GM10266 (cell line): ENCODE data around the gene C14orf132.

Source experiments
- DNase-seq: peaks from one replicate; pipeline ENCODE4 v3.0.0; 2012; ENCODE audit errors: extremely low spot score
- CTCF ChIP-seq: IDR thresholded peaks from 2 replicates; pipeline ENCODE4 v1.5.1; 2012; ENCODE audit warnings: mild to moderate bottlenecking, low read depth; ENCODE audit not compliant: control insufficient read depth, insufficient read depth; ENCODE audit errors: missing control alignments

The C14orf132 gene

GRCh38 chr14:96029089-96029645, 10.0 kb upstream of the C14orf132 start:
- no peak for TF ChIP-seq CTCF
- DNase-seq: no peak

- DNase-seq: no peak
- no peak for TF ChIP-seq CTCF
These were observed 8.9 kb upstream of the C14orf132 start for GRCh38 chr14:96030108-96030760.

GRCh38 chr14:96031691-96032090, 7.5 kb upstream of the C14orf132 start:
- DNase-seq: no peak
- TF ChIP-seq CTCF: no peak

- TF ChIP-seq CTCF: no peak
These were observed 3.7 kb upstream of the C14orf132 start for GRCh38 chr14:96035456-96035855.

GRCh38 chr14:96037891-96038557, 1.1 kb upstream of the C14orf132 start:
- no peak for DNase-seq
- no peak for TF ChIP-seq CTCF

More at GRCh38 chr14:96035456-96035855, 3.7 kb upstream of the C14orf132 start:
- DNase-seq: no peak

GRCh38 chr14:96038558-96038919, 623 bp upstream of the C14orf132 start:
- no peak for TF ChIP-seq CTCF
- no peak for DNase-seq

GRCh38 chr14:96039633-96040311, 610 bp downstream of the C14orf132 start:
- TF ChIP-seq CTCF: peak; percentile 25
- peak; percentile 33 for DNase-seq
